ENCODE results near the gene GRHL1. TPM values are rescaled to one million over a fixed set of nuclear protein-coding genes. Genes with fewer than 3 reads are reported as not detected.

GRHL1 gene
- total and polyA plus RNA-seq, 2 of the 8 experiments (the other 6 are each of a cell fraction or from before 2014, with no cell fraction given): 1.3 to 3.6 TPM

GRCh38 chr2:9984217-9984739 lies 32.8 kb downstream of the GRHL1 start:
- H3K4me2 ChIP-seq (ENCODE audit: insufficient read depth in 1 of 2, low read depth in 2 of 2, low read length in 2 of 2): no peak overlapping the region
- H2BK20ac ChIP-seq (ENCODE audit: low read length): no peak overlapping the region
- no peak overlapping the region for H2BK120ac ChIP-seq (replicated peaks; ENCODE audit: low read depth, low read length)
- no peak overlapping the region for H4K8ac ChIP-seq (ENCODE audit: extremely low read depth, insufficient read depth, low read length)
- no peak overlapping the region for H3K23ac ChIP-seq (ENCODE audit: insufficient read length)
- H3K4ac ChIP-seq (replicated peaks; ENCODE audit: insufficient read length, low read depth, low read length): no peak overlapping the region
- ChIA-PET CTCF (ENCODE audit: partially characterized antibody) (interaction anchor here (0.6 to 6.7 kb wide), 70 partner anchors 8 to 1062 kb away, joined by 3 to 61 read pairs (median 5); no protein-coding TSS in a partner anchor), POLR2A (ENCODE audit: partially characterized antibody) (no interaction called here)
- H3K36me3 ChIP-seq (ENCODE audit: control insufficient read depth in 2 of 4, insufficient read depth in 4 of 4, low read length in 3 of 4): no peaks in the 10 kb centered on the region
- no peak overlapping the region for H3K4me3 ChIP-seq (ENCODE audit: extremely low read depth in 1 of 4, insufficient read depth in 2 of 4, low read depth in 3 of 4, low read length in 4 of 4)
- no peaks in the 10 kb centered on the region; a peak in 1 of 7 replicates for H3K27me3 ChIP-seq (replicated peaks in 1 of 4; ENCODE audit: control insufficient read depth in 3 of 4, extremely low read depth in 1 of 4, insufficient read depth in 3 of 4, low read length in 3 of 4)
- no peak overlapping the region for H3K18ac ChIP-seq (ENCODE audit: extremely low read depth, low read length)
- no peaks in the 10 kb centered on the region for H3K79me1 ChIP-seq (ENCODE audit: low read depth, low read length)
- no peak overlapping the region for H3K27ac ChIP-seq (ENCODE audit: low read depth, low read length)
- no peak overlapping the region for H3K14ac ChIP-seq (ENCODE audit: insufficient read length)
- H3K56ac ChIP-seq (replicated peaks; ENCODE audit: insufficient read length, low read depth, low read length): no peak overlapping the region
- no peak overlapping the region for H2BK5ac ChIP-seq (ENCODE audit: low read depth, low read length)
- no peaks in the 10 kb centered on the region for H3K23me2 ChIP-seq (ENCODE audit: low read depth, low read length)
- no peak for DNase-seq (ENCODE audit: low read depth in 1 of 2, low spot score in 2 of 2)
- no peak overlapping the region for H2BK15ac ChIP-seq (ENCODE audit: low read length)
- no peak overlapping the region for H4K5ac ChIP-seq (ENCODE audit: insufficient read length, low read depth, low read length)
- no peak overlapping the region for H2AK5ac ChIP-seq (ENCODE audit: low read depth, low read length)
- FAIRE-seq: no peak
- H2BK12ac ChIP-seq (ENCODE audit: low read depth, low read length): no peak overlapping the region
- no peaks in the 10 kb centered on the region for H3K9me3 ChIP-seq (ENCODE audit: insufficient read depth in 2 of 2, low read depth in 1 of 2, low read length in 1 of 2)
- no peaks in the 10 kb centered on the region for H3K4me1 ChIP-seq (replicated peaks in 1 of 4; ENCODE audit: control insufficient read depth in 3 of 4, insufficient read depth in 4 of 4, low read length in 3 of 4)
- no peak overlapping the region for H3K9ac ChIP-seq (replicated peaks in 1 of 4; ENCODE audit: extremely low read depth in 1 of 4, low read depth in 3 of 4, low read length in 3 of 4)
- no peak overlapping the region for H2AFZ ChIP-seq (ENCODE audit: low read length)
- no peaks in the 10 kb centered on the region for H3K79me2 ChIP-seq (ENCODE audit: control insufficient read depth in 1 of 2, insufficient read depth in 2 of 2, low read length in 2 of 2)
- no peaks in the 10 kb centered on the region for H4K20me1 ChIP-seq (replicated peaks in 1 of 2; ENCODE audit: control insufficient read depth in 1 of 2, insufficient read depth in 2 of 2, low read length in 2 of 2)
- H4K91ac ChIP-seq (replicated peaks; ENCODE audit: insufficient read length, low read length): no peak overlapping the region
- 61% methylated on average over 7 of the region's 7 CpGs; no CpG with 5 or more reads in 1 of the 2 experiments for WGBS, 2 experiments (ENCODE audit: extremely low coverage in 1 of 2, insufficient coverage in 1 of 2, insufficient read length in 1 of 2, insufficient replicate concordance in 2 of 2, low coverage in 1 of 2, low lambda C conversion rate in 2 of 2, missing lambda C conversion rate in 1 of 2)
- no peak for TF ChIP-seq NANOG (IDR thresholded peaks at IDR 0.05; ENCODE audit: insufficient read depth, low read depth, low read length, poor library complexity, severe bottlenecking)
- TF ChIP-seq ASH2L (IDR thresholded peaks at IDR 0.05; ENCODE audit: low read length): no peak
- TF ChIP-seq EGR1 (IDR thresholded peaks at IDR 0.05; ENCODE audit: borderline replicate concordance, low read depth, low read length): no peak
- no peak for TF ChIP-seq HDAC6 (IDR thresholded peaks at IDR 0.05; ENCODE audit: low read depth, low read length)
- TF ChIP-seq EZH2 (IDR thresholded peaks at IDR 0.05; ENCODE audit: low read depth, low read length, severe bottlenecking): no peak
- peak in 2 of 3 experiments; percentile 45 to 59; a peak in 3 of 4 replicates for TF ChIP-seq CTCF (IDR thresholded peaks at IDR 0.05; ENCODE audit: control extremely low read depth in 1 of 3, insufficient read depth in 1 of 3, low read depth in 1 of 3, low read length in 3 of 3)

Data from H1 (cell line).